HT1080 (cell line): ENCODE results near the gene MYO18A. TPM values are rescaled to one million over a fixed set of nuclear protein-coding genes. Genes with fewer than 3 reads are reported as not detected.

Source experiments
- DNase-seq: peaks from one replicate; pipeline ENCODE4 v3.0.0-alpha.2; 2015; ENCODE audit warnings: low read depth
- total RNA-seq: library from RNA; depleted of rRNA; stranded (reverse); fragments of >200 nt; shearing (Covaris generic); gene quantifications from 2 replicates; pipeline ENCODE4 v1.2.3, GENCODE V29; 2014

MYO18A gene
- total RNA-seq, 1 experiment from 2014 or later = 21.0 TPM

GRCh38 chr17:29084541-29085146 is 95.6 kb downstream of the MYO18A start:
- DNase-seq = no peak

GRCh38 chr17:29080965-29081364 is 99.2 kb downstream of the MYO18A start:
- no peak for DNase-seq

GRCh38 chr17:29080323-29080722 is 99.9 kb downstream of the MYO18A start:
- no peak for DNase-seq

- DNase-seq = no peak
These were observed 100.3 kb downstream of the MYO18A start for GRCh38 chr17:29079887-29080286.

GRCh38 chr17:29079433-29079832 is 100.8 kb downstream of the MYO18A start:
- no peak for DNase-seq

- DNase-seq = peak; percentile 31
These were observed 101.8 kb downstream of the MYO18A start for GRCh38 chr17:29078183-29079045.

- DNase-seq = no peak
These were observed 102.9 kb downstream of the MYO18A start for GRCh38 chr17:29077320-29077719.

GRCh38 chr17:29076722-29077121 is 103.5 kb downstream of the MYO18A start:
- DNase-seq = no peak

- DNase-seq = no peak
These were observed 104.1 kb downstream of the MYO18A start for GRCh38 chr17:29076087-29076486.

GRCh38 chr17:29074488-29074887 is 105.7 kb downstream of the MYO18A start:
- no peak for DNase-seq

- no peak for DNase-seq
These were observed 106.7 kb downstream of the MYO18A start for GRCh38 chr17:29073520-29073919.

GRCh38 chr17:29073045-29073444 is 107.2 kb downstream of the MYO18A start:
- DNase-seq = no peak

- no peak for DNase-seq
These were observed 108.9 kb downstream of the MYO18A start for GRCh38 chr17:29071303-29071702.

GRCh38 chr17:29070781-29071180 is 109.4 kb downstream of the MYO18A start:
- no peak for DNase-seq

- no peak for DNase-seq
These were observed 109.9 kb downstream of the MYO18A start for GRCh38 chr17:29070308-29070707.

- DNase-seq = no peak
These were observed 110.6 kb downstream of the MYO18A start for GRCh38 chr17:29069526-29070041.

- DNase-seq = no peak
These were observed 111.4 kb downstream of the MYO18A start for GRCh38 chr17:29068818-29069217.

GRCh38 chr17:29066606-29067005 is 113.6 kb downstream of the MYO18A start:
- DNase-seq = no peak

GRCh38 chr17:29066047-29066446 is 114.2 kb downstream of the MYO18A start:
- DNase-seq = no peak

GRCh38 chr17:29063992-29064391 is 116.2 kb downstream of the MYO18A start:
- DNase-seq = no peak

GRCh38 chr17:29062215-29062614 is 118.0 kb downstream of the MYO18A start:
- DNase-seq = no peak

GRCh38 chr17:29061036-29061435 is 119.2 kb downstream of the MYO18A start:
- DNase-seq = no peak

- DNase-seq = no peak
These were observed 119.7 kb downstream of the MYO18A start for GRCh38 chr17:29060475-29060874.
